Stimulated activated CD4-positive, alpha-beta T cell treated with anti-CD3 and anti-CD28 coated beads, TNF-alpha, amount 100 ng/mL, for 24 hours (primary cell): ENCODE results near the gene PTPRJ.

Experiments used
- DNase-seq, 3 experiments: peaks; one replicate each; pipeline ENCODE4 v3.0.0-alpha.2; 2020; ENCODE audit warnings: low read depth in 3 of 3

The PTPRJ gene

GRCh38 chr11:48063424-48063978 is 83.1 kb downstream of the PTPRJ start:
- no peak for DNase-seq

GRCh38 chr11:48064306-48064705 is 83.9 kb downstream of the PTPRJ start:
- no peak for DNase-seq

GRCh38 chr11:48066881-48067800 is 86.8 kb downstream of the PTPRJ start:
- no peak for DNase-seq

- no peak for DNase-seq
These were observed 92.9 kb downstream of the PTPRJ start for GRCh38 chr11:48073031-48073861.

GRCh38 chr11:48074425-48075181 is 94.2 kb downstream of the PTPRJ start:
- DNase-seq = no peak

GRCh38 chr11:48075637-48076036 is 95.3 kb downstream of the PTPRJ start:
- no peak for DNase-seq

GRCh38 chr11:48077251-48077650 is 96.9 kb downstream of the PTPRJ start:
- no peak for DNase-seq

GRCh38 chr11:48078689-48079088 is 98.3 kb downstream of the PTPRJ start:
- no peak for DNase-seq

GRCh38 chr11:48079596-48079995 is 99.2 kb downstream of the PTPRJ start:
- no peak for DNase-seq

GRCh38 chr11:48080301-48080861 is 100.0 kb downstream of the PTPRJ start:
- no peak for DNase-seq

- peak in 1 of 3 experiments; percentile 28 for DNase-seq
These were observed 101.0 kb downstream of the PTPRJ start for GRCh38 chr11:48081151-48082010.

- no peak for DNase-seq
These were observed 102.4 kb downstream of the PTPRJ start for GRCh38 chr11:48082771-48083170.

GRCh38 chr11:48083421-48083820 is 103.1 kb downstream of the PTPRJ start:
- DNase-seq = no peak

GRCh38 chr11:48085688-48086087 is 105.3 kb downstream of the PTPRJ start:
- DNase-seq = no peak

- no peak for DNase-seq
These were observed 107.1 kb downstream of the PTPRJ start for GRCh38 chr11:48087422-48087821.

- DNase-seq = no peak
These were observed 107.8 kb downstream of the PTPRJ start for GRCh38 chr11:48087974-48088681.

- DNase-seq = no peak
These were observed 108.3 kb downstream of the PTPRJ start for GRCh38 chr11:48088682-48089050.

- DNase-seq = no peak
These were observed 109.8 kb downstream of the PTPRJ start for GRCh38 chr11:48090174-48090573.

GRCh38 chr11:48091426-48092102 is 111.2 kb downstream of the PTPRJ start:
- DNase-seq = no peak
